ENCODE results near the gene PRIMPOL. TPM values are rescaled to one million over a fixed set of nuclear protein-coding genes. Genes with fewer than 3 reads are reported as not detected.
"Not testable (repeated sequence)": the region's sequence is repeated elsewhere in the genome, so short reads cannot be mapped to it uniquely, and the experiment has no call there.

PRIMPOL gene
- total RNA-seq, 1 experiment from 2014 or later = 9.4 TPM

GRCh38 chr4:184733654-184734524 lies 84.4 kb downstream of the PRIMPOL start, which contains the start of gene CENPU:
Gene CENPU, minus strand, starts transcription at chr4:184734096. Its CDS starts 34 bp downstream, at chr4:184734062.
- CTCF ChIA-PET = interaction anchor here (0.6 to 1.3 kb wide), 3 partner anchors 12 to 1264 kb away, joined by 3 to 8 read pairs (median 4); no protein-coding TSS in a partner anchor
- peak within 1 kb of the TSS; percentile 85 for H2AFZ ChIP-seq (ENCODE audit: low read length)
- H4K20me1 ChIP-seq (ENCODE audit: low read length) = no peaks in the 10 kb centered on the region
- no peaks in the 10 kb centered on the region for H3K27me3 ChIP-seq (ENCODE audit: low read length)
- ATAC-seq (peak; percentile 82), DNase-seq (peak; percentile 96)
- peak within 1 kb of the TSS; percentile 91 for H3K4me2 ChIP-seq (ENCODE audit: low read length)
- peaks cover 44% of the 10 kb centered on the region for H3K79me2 ChIP-seq (ENCODE audit: low read length)
- H3K9ac ChIP-seq (ENCODE audit: low read length) = peak within 1 kb of the TSS; percentile 96
- POLR2A ChIA-PET (ENCODE audit: unreplicated experiment) = interaction anchor here (0.5 to 0.6 kb wide), 2 partner anchors 259 to 1161 kb away, joined by 3 to 5 read pairs; no protein-coding TSS in a partner anchor
- no peaks in the 10 kb centered on the region for H3F3A ChIP-seq (ENCODE audit: low read length, unreplicated experiment)
- peaks cover 10% of the 10 kb centered on the region; the same call in 1 of the 2 replicates for H3K36me3 ChIP-seq (ENCODE audit: low read depth, low read length)
- peak within 1 kb of the TSS; percentile 71 for H3K27ac ChIP-seq (ENCODE audit: low read length)
- TF ChIP-seq CTCF (conservative IDR thresholded peaks at IDR 0.05; ENCODE audit: low read depth, low read length) = no peak
- TF ChIP-seq EZH2 (IDR thresholded peaks at IDR 0.05; ENCODE audit: low read length, unreplicated experiment) = no peak
- no peak for TF ChIP-seq EZH2phosphoT487 (IDR thresholded peaks at IDR 0.05; ENCODE audit: borderline replicate concordance, low read length)
- no peaks in the 10 kb centered on the region for H3K9me3 ChIP-seq (ENCODE audit: low read length)
- no TSS peak for BruUV-seq (replicated peaks)
- peaks cover 16% of the 10 kb centered on the region for H3K4me1 ChIP-seq (ENCODE audit: insufficient read depth, low read length)
- no peaks in the 10 kb centered on the region for H3K9me2 ChIP-seq (replicated peaks; ENCODE audit: low read length)
- peak within 1 kb of the TSS; percentile 95 for H3K4me3 ChIP-seq (ENCODE audit: low read length)
- intact Hi-C loops (cut with micrococcal nuclease) = loop anchor here (1.0 to 10.0 kb wide), 3 partner anchors 46 to 469 kb away; partner anchors contain the start of genes CASP3 and PRIMPOL

GRCh38 chr4:184734758-184735157 lies 85.2 kb downstream of the PRIMPOL start:
- peaks cover 6% of the 10 kb centered on the region; the same call in 1 of the 2 replicates for H3K36me3 ChIP-seq (ENCODE audit: low read depth, low read length)
- peaks cover 41% of the 10 kb centered on the region for H3K79me2 ChIP-seq (ENCODE audit: low read length)
- CTCF ChIA-PET = interaction anchor here (0.6 to 1.3 kb wide), 2 partner anchors 11 to 74 kb away, joined by 4 to 8 read pairs; no protein-coding TSS in a partner anchor
- no peak overlapping the region for H3K27ac ChIP-seq (ENCODE audit: low read length)
- DNase-seq (no peak), ATAC-seq (no peak)
- POLR2A ChIA-PET (ENCODE audit: unreplicated experiment) = interaction anchor here (0.5 kb wide), 1 partner anchor 260 kb away, joined by 3 read pairs; no protein-coding TSS in a partner anchor
- H3K4me2 ChIP-seq (ENCODE audit: low read length) = peak overlapping the region; percentile 90
- no peaks in the 10 kb centered on the region for H3K27me3 ChIP-seq (ENCODE audit: low read length)
- H3K4me3 ChIP-seq (ENCODE audit: low read length) = peak overlapping the region; percentile 69
- peak overlapping the region; percentile 75 for H2AFZ ChIP-seq (ENCODE audit: low read length)
- H3K9me2 ChIP-seq (replicated peaks; ENCODE audit: low read length) = no peaks in the 10 kb centered on the region
- TSS peak; percentile 92 for BruUV-seq (replicated peaks)
- intact Hi-C loops (cut with micrococcal nuclease) = loop anchor here (1.0 to 10.0 kb wide), 3 partner anchors 46 to 470 kb away; partner anchors contain the start of genes CASP3 and PRIMPOL
- H3K9ac ChIP-seq (ENCODE audit: low read length) = peak overlapping the region; percentile 65
- no peaks in the 10 kb centered on the region for H3K9me3 ChIP-seq (ENCODE audit: low read length)
- no peak for TF ChIP-seq EZH2phosphoT487 (IDR thresholded peaks at IDR 0.05; ENCODE audit: borderline replicate concordance, low read length)
- TF ChIP-seq CTCF (conservative IDR thresholded peaks at IDR 0.05; ENCODE audit: low read depth, low read length) = no peak
- TF ChIP-seq EZH2 (IDR thresholded peaks at IDR 0.05; ENCODE audit: low read length, unreplicated experiment) = no peak
- no peaks in the 10 kb centered on the region for H3F3A ChIP-seq (ENCODE audit: low read length, unreplicated experiment)
- H3K4me1 ChIP-seq (ENCODE audit: insufficient read depth, low read length) = peaks cover 12% of the 10 kb centered on the region
- no peaks in the 10 kb centered on the region for H4K20me1 ChIP-seq (ENCODE audit: low read length)

DNA sequence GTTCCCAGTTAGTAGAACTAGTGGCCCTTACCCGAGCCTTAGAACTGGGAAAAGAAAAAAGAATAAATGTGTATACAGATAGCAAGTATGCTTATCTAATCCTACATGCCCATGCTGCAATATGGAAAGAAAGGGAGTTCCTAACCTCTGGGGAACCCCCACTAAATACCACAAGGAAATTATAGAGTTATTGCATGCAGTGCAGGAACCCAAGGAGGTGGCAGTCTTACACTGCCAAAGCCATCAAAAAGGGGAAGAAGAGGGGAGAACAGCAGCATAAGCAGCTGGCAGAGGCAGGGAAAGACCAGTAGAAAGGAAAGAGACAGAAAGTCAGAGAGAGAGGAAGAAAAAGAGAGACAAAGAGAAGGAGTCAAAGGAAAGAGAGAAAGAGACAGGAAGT lies 90.0 kb downstream of the PRIMPOL start:
- ATAC-seq; H3F3A ChIP-seq (ENCODE audit: low read length, unreplicated experiment); H4K20me1 ChIP-seq (ENCODE audit: low read length); H3K9me3 ChIP-seq (ENCODE audit: low read length); CTCF ChIA-PET; H3K36me3 ChIP-seq (ENCODE audit: low read depth, low read length); H3K9me2 ChIP-seq (replicated peaks; ENCODE audit: low read length); BruUV-seq (replicated peaks); H2AFZ ChIP-seq (ENCODE audit: low read length); H3K4me1 ChIP-seq (ENCODE audit: insufficient read depth, low read length); H3K27ac ChIP-seq (ENCODE audit: low read length); POLR2A ChIA-PET (ENCODE audit: unreplicated experiment); DNase-seq; H3K4me3 ChIP-seq (ENCODE audit: low read length); H3K79me2 ChIP-seq (ENCODE audit: low read length); H3K4me2 ChIP-seq (ENCODE audit: low read length); H3K27me3 ChIP-seq (ENCODE audit: low read length); H3K9ac ChIP-seq (ENCODE audit: low read length): not testable (repeated sequence)
- intact Hi-C loops (cut with micrococcal nuclease) = loop anchor here (10.0 kb wide), 1 partner anchor 475 kb away; no protein-coding TSS in a partner anchor
